Activated T-cell treated with anti-CD3 and anti-CD28 coated beads for 48 hours (primary cell): Measurements from ENCODE around the gene OLFM2.
A peak's percentile ranks its signal among the peaks of the same experiment; 100 is the strongest.
"Not testable (repeated sequence)": the region's sequence is repeated elsewhere in the genome, so short reads cannot be mapped to it uniquely, and the experiment has no call there.

Experiments used
- DNase-seq: peaks from one replicate; pipeline ENCODE4 v3.0.0-alpha.2; 2020; ENCODE audit warnings: low read depth

Gene OLFM2

GRCh38 chr19:9941671-9942070 is 5.4 kb upstream of the OLFM2 start:
- DNase-seq = no peak

DNA sequence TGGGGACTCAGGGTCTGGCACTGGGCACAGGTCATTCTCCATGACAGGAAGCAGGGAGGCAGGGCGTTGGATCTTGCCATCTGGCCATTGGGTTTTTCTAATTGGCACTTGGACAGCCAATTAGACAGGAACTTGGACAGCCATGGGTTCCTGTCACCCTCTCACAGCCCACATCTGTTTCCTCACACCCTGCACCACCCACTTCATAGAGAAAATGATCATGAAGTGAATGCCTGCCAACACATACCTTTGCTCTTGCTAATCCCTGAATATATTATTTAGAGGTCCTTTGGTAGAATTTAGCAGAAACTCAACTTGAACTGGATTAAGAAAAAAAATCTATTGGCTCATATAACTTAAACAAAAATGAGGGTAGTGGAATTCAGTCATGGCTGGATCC is 4.9 kb upstream of the OLFM2 start:
- no peak for DNase-seq

DNA sequence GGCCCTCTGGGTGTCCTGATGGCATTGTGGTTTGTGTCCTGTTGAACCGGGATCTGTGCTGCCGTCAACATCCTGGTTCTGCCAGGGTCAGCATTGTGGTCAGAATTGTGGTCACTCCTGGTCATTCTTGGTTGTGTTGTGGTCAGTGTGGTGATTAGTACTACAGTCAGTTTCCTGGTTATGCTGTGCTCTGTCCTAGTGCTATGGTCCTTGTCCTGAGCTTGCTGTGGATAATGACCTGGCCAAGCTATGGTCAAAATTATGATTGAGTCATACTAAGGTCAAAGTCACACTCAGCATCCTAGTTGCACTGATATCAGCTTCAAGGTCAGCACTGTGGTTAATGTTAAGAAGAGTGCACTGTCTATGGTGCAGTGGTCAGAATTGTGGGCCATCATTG is 4.5 kb upstream of the OLFM2 start:
- DNase-seq = no peak

DNA sequence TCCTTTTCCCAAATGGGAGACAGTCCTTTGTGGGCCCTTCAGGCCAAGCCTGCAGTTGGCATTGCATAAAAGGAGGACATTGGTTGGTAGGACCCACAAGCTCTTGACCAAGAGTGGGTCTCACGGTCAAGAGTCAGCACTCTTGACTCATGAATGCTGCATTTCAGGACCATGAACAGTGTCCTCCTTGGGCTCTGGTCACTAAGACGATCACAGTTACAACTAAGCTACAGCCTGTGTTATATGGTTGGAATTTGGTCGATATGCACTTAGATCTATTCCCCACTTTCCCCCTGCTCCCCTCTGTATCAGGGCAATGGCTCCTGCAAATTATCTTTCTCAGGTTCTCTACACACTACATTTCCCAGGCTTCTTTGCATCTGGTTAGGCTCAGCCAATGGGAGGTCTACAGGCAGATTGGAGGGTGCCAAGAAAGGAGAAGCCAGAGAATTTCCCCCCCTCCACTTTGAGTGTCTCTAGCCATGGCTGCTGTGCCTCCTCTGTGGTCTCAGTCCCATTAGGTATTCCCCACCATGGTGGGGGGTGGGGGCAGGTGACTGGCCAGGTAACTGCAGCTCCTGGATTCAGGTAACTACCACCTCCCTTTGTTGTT is 3.1 kb upstream of the OLFM2 start:
- DNase-seq = no peak

GRCh38 chr19:9937001-9937411 is 691 bp upstream of the OLFM2 start:
- DNase-seq = no peak

- DNase-seq = no peak
Measured at GRCh38 chr19:9935506-9936325, 599 bp downstream of the OLFM2 start.

DNA sequence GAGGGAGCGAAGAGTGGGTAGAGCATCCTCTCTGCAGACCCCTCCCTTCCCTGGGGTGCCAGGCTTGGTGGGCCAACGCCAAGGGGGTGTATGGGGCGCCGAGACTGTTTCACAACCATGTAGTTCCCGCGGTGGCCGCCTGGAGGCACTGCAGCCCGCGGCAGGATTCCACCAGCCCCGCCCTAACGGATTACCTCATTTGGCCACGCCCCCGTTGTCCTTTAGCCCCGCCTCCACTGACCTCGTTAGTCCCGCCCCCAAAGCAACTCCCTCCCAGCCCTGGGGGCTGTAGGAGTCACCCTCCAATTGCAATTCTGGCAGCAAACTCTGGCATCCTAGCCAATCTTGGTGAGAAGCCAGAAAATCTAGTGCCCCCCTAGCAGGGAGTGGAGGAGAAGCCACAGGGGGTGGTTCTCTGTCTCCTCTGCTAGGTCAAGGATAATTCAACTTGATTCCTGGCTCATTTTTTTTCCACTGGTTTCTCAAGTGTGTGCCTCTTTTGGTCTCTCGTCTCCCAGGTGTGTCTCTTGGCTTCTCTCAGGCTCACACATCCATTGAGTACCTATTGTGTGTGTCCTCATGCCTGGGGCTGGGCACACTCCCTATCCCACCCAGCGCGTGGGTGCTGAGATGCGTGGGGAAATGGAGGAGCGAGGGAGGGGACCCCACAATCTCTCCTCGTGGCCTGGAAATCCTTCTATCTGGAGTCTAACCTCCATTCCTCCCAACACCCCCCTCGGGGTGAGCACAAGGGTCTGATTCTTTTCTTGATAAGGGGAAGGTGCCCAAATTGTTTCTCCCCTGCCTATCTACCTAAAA is 2.0 kb downstream of the OLFM2 start:
- DNase-seq = peak; percentile 80

DNA sequence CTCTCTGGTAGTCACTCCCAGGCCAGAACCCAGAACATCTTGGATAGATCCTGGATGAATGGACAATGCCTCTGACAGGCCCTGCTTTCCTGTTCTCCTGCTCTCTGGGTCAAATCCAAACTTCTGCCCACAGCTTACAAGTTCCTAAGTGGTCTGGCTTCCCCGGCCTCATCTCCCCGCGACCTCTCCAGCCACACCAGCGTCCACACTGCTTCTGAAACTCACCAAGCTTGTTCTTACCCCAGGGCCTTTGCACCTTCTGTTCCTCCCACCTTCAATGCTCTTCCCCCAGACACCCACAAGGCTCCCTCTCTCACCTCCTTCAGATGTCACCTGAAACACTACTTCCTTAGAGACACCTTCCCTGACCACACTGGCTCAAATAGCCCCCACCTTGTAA is 3.5 kb downstream of the OLFM2 start:
- DNase-seq = no peak

DNA sequence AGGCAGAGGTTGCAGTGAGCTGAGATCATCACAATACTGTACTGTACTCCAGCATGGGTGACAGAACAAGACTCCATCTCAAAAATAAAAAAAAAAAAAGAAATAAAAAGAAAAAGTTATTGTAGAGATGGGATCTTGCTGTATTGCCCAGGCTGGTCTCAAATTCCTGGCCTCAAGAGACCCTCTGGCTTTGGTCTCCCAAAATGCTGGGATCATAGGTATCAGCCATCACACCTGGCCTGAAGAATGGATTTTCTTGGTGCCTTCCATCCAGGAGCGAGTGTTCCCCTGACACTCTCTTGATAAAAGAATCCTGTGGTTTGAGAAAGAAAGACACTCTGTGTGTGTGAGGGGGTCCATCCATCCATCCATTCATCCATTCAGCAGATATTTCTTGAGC is 4.7 kb downstream of the OLFM2 start:
- no peak for DNase-seq

- no peak for DNase-seq
Measured at GRCh38 chr19:9923440-9923839, 12.9 kb downstream of the OLFM2 start.

- not testable (repeated sequence) for DNase-seq
Measured at GRCh38 chr19:9922782-9923379, 13.4 kb downstream of the OLFM2 start.

DNA sequence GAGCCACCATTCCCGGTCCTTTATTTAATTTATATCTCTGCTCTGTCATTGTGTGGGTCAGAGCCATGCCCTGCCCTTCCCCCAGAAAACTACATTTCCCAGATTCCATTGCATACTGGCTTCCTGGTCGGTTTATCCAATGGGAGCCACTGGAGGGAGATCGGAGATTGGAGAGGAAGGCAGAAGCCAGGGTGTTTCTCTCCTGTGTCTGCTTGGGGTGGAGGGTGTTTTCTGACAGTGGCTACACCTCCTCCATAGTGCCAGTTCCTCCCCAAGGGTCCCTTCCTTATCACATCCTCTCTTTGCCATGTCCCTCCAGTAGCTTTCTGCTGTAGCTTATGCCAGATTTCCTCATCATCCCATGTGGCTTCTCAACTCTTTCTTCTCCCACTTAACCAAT is 19.0 kb downstream of the OLFM2 start:
- DNase-seq = no peak

DNA sequence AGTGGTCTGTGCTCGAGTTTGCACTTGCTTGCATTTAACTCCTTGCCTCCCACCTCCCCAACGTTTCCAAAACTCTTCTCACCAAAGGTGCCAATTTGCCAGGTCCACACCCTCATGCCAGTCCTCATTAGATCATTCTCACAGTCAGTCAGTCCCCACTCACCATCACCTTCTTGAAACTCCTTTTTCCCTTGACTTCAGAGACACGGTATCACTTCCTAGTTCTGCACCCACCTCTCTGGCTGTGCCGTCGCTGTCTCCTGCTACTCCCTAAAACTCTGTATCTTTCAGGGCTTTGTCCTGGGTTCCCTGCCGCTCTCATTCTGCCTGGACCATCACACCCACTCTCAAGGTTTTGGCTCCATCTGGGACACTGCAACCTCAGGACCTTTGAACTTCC is 19.6 kb downstream of the OLFM2 start:
- no peak for DNase-seq

GRCh38 chr19:9914315-9915207 is 21.8 kb downstream of the OLFM2 start:
- peak; percentile 80 for DNase-seq

GRCh38 chr19:9914001-9914314 is 22.4 kb downstream of the OLFM2 start:
- DNase-seq = no peak

DNA sequence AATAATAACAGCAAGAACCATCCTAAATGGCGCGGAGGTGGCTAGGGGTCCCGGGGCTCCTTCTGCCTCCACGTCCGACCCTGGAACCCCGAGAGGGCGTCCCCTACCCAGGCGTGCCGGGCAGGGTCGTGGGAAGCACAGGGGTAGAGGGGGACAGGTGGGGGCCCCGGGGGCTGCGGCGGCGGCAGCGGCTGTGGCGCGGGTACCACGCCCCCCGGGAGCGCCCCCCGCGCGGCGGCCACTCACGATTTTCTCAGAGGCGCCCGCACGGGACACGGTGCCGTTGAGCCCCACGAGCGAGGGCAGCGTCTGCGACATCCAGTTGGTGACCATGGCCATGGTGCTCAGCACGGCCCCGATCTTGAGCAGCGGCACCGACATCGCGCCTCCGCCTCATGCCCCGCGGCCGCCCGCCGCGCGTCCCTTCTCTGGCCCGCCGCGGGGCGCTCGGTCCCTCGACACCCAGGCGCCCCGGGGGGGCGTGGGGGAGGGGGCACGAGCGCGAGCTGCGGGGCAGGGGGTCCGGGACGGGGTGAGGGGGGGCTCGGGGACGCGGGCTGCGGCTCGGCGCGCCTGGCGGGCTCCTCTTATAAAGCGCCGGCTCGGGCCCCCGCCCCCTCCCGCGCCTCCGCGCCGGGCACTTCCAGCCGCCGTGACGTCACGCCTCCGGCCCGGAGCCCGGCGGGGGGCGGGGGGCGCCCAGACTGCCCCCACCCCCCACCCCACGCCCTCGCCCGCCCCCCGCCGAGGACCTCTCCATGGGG is 22.9 kb downstream of the OLFM2 start:
- DNase-seq = no peak

DNA sequence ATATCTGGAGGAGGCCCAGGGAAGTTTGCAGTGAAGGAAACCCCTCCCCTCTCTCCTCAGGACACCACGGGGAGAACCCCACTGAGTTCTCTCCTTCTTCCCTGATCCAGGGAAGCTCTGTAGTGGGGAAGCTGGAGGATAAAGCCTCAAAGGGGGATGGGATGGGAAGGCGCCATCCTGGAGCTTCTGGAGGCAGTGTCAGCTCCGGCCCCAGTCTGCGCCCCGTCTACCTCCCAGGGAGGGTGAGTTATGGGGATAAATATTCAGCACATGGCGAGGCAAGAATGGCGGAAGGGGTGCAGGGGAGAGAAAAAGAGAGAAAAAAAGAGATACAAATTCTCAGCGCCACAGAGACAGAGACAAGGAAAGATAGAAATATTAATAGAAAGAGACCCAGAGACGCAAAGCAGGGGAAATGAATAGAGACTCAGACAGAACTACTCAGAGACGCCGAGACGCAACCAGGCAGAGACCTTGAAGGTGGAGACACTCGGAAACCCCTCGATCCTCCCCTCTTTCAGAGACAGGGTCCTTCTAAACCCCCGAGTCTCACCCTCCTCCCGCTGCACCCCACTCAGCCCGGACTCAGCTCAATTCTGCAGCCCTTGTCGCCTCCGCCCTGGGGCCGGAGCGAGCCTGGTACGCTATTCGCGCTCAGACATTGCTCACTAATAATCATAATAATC is 23.6 kb downstream of the OLFM2 start:
- no peak for DNase-seq

DNA sequence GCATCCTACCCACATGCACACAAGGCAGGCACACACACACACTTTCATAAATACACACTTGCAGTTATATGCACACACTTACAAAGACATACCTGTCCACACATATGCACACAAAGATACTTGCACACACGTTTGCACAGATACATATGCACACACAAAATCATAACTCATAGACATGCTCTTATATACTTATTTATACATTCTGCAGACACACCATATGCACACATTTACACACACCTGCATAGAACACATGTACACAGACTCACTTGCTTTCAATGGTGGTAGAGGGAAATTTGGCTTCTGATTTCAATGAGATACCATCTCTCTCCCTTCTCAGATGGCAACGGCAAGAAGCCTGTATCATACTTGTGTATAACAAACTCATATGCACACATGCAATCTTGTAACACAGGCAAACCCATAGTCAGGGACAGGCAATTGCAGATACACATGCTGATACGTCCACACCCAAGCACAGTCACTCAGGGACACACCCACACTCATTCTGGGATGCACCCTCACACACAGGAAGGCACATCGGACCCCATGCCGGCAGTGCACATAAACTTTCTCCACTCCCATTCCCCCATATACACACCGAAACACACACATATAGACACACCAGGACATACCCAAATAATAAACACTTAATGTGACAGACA is 24.7 kb downstream of the OLFM2 start:
- DNase-seq = no peak

DNA sequence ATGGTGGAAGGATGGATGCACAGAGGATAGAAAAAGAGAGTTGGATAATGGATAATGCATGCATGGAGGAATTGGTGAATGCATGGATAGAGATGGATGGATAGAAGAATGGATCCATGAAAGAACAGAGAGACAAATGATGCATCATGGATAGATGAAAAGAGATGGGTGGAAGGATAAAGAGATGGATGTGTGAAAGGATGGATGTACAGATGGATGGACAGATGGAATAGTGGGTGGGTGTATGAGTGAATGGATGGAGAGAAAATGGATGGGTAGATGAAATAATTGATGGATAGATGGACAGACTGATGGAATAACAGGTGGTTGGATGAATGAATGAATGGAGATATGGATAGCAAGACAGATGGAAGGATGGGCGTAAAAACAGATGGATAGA is 25.7 kb downstream of the OLFM2 start:
- no peak for DNase-seq

- no peak for DNase-seq
Measured at GRCh38 chr19:9909251-9909650, 27.1 kb downstream of the OLFM2 start.
